ENCODE results near the gene ICAM3.
A peak's percentile ranks its signal among the peaks of the same experiment; 100 is the strongest.
"Not testable (repeated sequence)": the region's sequence is repeated elsewhere in the genome, so short reads cannot be mapped to it uniquely, and the experiment has no call there.

ICAM3 gene

DNA sequence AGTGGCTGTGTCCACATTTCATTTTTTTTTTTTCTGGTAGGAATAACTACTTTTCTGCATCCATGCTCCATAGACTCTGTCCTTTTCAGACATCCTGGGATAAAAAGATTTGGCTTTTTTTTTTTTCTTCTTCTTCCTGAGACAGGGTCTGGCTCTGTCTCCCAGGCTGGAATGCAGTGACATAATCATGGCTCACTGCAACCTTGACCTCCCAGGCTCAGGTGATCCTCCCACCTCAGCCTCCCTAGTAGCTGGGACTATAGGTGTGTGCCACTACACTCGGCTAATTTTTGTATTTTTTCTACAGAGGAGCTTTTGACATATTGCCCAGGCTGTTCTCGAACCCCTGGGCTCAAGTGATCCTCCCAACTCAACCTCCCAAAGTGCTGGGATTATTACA lies 4.1 kb upstream of the ICAM3 start:
- no peak for DNase-seq

DNA sequence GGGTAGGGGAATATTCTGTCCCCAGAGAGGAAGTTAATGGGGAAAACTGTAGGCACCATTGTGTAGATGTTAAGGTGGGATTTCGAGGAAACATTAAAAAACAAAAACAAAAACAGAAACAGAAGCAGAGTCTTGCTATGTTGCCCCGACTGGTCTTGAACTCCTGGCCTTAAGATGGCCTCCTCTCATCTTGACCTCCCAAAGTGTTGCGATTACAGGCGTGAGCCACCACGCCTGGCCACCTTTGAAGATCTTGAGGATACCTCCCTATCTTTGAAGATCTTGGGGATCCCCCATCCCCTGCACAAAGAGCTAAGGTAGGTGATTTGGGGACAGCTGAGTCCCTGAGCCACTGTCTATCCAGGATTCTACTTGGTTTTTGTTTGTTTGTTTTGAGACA lies 553 bp upstream of the ICAM3 start:
- DNase-seq = no peak

- no peak for DNase-seq
Measured at GRCh38 chr19:10338940-10339339, 484 bp downstream of the ICAM3 start.

DNA sequence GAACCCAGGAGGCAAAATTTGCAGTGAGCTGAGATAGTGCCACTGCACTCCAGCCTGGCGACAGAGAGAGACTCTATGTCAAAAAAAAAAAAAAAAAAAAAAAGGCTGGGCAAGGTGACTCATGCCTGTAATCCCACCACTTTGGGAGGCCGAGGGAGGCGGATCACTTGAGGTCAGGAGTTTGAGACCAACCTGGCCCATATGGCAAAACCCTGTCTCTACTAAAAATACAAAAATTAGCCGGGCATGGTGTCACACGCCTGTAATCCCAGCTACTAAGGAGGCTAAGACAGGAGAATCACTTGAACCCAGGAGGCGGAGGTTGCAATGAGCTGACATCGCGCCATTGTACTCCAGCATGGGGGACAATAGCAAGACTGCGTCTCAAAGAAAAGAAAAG lies 2.7 kb downstream of the ICAM3 start:
- not testable (repeated sequence) for DNase-seq

GRCh38 chr19:10335352-10335985 lies 4.0 kb downstream of the ICAM3 start:
- no peak for DNase-seq

GRCh38 chr19:10334588-10335351 lies 4.7 kb downstream of the ICAM3 start:
- DNase-seq = peak; percentile 49

GRCh38 chr19:10333758-10334587 lies 5.5 kb downstream of the ICAM3 start:
- DNase-seq = no peak

- DNase-seq = peak; percentile 97
Measured at GRCh38 chr19:10332965-10333757, 6.3 kb downstream of the ICAM3 start, which contains the start of gene RAVER1. TSS of gene RAVER1 (minus strand) at chr19:10333529. CDS start at chr19:10333507, 22 bp downstream.

GRCh38 chr19:10332158-10332964 lies 7.1 kb downstream of the ICAM3 start:
- no peak for DNase-seq

DNA sequence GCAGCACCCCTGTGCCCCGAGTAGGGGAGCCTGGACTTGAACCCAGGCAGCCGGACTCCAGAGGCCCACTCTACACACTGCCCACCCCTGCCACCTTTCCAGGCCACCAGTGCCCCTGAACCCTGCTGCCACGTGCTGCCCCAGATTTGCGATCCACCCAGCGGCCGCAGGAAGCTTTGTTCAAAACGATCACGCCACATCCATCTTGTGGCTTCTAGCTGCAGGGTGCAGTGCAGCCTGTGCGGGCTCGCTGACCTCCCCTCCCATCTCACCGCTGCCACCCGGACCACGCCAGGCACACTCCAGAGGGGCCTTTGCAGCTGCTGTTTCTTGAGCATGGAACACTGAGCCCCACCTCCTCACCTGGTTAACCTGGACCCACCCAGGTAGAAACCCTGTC lies 9.9 kb downstream of the ICAM3 start:
- no peak for DNase-seq

DNA sequence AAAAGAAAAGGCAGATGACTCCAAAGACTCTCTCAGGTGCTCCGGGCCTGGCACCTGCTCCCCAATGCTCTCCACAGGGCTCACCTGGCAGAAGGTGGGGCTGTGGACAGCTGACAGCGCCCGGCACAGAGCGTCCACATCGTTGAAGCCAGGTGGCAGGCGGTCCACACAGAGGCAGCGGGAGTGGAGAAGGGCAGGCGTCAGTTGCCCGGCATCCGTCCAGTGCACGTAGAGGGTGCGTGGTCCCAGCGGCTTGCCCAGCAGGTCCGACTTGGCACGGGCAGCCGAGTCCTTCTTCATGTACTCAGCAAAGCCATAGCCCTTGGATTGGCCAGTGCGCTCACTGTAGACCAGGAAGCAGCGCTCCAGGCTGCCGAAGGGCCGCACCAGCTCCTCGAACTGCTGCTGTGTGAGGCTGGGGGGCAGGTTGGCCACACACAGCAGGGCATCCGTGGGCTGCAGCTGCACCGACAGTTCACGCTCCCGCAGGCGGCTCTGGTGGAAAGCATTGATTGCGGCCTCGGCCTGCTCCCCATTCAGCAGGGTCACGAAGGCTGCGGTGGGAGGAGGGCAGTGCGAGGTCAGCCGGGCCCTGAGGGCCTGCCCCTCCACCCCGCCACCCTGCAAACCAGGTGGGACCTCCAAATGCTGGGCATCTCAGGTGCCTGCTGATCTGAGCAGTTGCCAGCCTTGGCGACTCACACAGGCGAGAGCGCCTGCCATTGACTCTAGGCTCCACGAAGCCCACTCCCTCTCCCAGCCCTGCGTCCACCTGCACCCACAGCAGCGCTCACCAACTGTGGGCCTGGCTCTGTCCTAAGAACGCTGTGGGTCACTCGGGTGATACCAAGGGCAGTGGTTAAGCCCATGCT lies 10.6 kb downstream of the ICAM3 start:
- DNase-seq = no peak

DNA sequence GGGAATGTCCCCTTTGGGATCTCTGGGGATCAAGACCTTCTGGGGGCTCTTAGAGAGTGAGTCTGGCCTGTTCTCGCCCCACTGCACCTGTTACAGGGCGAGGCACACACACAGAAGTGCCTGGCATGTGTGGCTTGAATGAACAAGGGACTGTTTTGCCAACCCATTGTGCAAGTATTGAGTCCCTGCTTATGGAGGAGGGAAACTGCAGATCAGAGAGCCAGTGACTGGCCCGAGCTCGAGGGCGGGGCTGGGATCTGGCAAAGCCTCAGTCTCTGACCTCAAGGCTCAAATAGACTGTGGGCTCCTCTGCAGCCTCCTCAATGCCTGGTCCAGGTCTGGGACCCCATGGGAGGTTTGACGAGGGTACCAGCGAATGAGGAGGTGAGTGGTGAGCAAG lies 11.6 kb downstream of the ICAM3 start:
- DNase-seq = no peak

GRCh38 chr19:10325732-10326131 lies 13.7 kb downstream of the ICAM3 start:
- DNase-seq = no peak

DNA sequence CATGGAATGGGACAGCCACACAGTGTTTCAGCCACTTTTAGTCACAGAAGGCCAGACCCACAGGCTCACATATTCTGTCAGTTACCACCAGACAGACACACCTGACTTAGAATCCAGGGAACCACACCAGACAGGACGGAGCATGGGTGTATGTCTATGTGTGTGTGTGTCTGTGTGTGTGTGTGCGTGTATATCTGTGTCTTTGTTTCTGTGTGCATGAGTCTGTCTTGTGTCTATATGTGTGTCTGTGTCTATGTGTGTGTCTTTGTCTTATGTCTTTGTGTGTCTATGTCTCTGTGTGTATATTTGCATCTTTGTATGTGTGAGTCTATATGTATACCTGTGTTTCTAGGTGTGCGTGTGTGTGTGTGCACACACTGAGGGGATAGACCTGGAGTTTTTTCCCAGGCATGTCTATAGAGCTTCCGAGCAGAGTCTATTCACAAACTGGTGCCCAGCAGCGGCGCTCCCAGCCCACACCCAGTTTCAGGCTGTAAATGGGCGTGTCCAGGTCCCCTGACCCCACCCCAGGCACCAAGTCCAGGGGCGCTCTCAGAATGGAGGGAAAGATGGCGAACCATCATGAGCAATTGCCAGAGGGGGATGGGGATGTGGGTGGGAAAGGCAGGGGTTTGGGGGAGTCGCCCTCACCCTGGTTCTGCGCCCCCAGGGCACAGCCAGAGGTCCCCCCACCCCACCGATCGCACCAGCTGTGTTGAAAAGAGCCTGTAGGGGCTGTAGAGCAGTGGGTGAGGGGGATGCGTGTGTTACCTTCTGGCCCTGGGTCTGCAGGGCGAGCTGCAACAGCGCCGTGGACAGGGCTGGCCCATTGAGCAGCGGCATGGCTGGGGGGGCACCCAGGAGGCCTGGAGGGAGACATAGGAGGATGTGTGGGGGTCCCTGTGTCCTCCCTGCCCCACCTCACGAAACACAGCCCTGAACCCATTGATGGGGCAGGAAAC lies 17.3 kb downstream of the ICAM3 start:
- no peak for DNase-seq

DNA sequence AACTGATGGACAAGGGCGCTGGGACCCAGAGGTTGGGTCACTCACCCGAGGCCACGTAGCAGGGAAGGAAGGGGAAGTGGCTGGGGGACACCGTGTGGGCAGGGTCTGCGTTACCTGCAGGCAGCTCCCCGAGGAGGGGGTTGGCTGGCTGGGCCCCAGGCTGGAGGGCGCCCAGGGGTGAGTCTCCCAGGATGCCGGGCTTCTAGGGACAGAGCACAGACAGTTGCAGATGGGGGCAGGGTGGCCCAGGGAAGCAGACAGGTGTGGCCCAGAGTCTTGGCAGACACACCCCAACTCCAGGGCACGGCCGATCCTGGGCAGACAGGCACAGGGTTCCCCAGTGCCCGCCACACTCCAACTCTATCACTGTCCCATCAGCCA lies 18.0 kb downstream of the ICAM3 start:
- no peak for DNase-seq

DNA sequence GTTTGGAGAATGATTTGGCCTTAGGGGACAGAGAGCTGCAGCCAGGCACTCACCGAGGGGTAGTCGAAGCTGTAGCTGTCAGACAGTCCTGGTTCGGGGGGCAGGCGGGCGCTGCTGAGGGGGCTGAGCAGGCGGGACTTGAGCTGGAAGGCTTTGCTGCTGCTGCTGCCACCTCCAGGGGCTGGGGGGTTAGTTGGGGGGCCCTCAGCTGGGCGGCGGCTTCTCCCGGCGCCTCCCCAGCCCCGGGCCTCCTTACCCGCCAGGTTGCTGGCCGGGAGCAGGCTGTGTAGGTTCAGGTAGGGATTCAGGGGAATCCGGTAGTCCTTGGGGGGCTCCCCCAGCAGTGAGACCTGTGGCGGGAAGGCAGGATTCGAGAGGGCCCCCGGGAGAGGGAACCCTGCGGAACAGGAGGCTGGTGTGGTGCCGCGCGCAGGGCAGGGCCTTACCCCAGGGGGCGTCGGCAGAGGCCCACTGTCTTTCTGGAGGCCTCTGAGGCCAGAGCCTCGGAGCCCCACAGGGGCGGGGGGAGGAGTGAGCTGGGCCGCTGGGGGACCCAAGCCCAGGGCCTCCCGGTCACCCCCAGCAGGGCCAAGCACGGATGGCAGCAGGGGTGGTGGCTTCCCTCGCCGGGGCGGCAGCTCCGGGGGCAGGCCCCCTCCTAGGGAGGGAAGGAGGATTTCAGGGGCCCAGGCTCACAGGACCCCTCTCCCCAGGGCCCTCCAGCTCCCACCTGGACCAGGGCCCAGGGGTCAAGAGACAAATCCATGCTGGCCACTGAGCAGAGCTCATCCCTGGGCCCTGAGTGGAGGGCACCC lies 18.6 kb downstream of the ICAM3 start:
- no peak for DNase-seq

DNA sequence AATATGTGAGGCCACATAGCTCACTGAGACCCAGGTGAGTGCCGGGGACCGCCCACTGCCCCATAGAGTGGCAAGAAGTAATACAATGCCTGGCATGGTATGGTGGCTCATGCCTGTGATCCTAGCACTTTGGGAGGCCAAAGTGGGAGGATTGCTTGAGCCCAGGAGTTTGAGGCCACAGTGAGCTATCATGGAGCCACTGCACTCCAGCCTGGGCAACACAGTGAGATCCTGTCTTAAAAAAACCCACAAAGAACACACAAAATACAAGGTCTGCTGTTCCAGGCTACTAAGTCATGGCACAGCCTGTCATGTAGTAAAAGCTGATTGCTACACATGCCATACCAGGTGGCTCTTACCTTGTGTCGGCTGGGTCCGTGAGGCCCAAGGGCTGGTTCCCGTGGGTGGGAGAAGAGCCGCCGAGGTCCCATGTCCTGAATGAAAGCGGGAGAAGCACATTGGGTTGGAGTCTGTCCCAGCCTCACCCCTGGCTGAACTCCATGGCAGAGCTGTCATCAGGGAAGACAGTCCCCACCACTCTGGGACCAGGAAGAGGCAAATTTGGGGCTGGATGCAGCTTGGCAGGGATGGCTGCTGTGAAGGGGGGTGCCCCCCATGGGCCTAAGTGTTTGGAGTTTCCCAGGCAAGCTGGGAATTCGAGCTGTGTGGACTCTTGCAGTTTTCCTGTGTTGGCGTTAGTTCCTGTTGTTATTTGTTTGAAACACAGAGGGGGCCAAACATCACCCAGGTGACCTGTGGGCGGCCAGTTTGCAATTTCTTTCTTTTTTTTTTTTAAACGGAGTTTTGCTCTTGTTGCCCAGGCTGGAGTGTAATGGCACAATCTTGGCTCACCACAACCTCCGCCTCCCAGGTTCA lies 20.4 kb downstream of the ICAM3 start:
- DNase-seq = no peak

Data from hematopoietic multipotent progenitor cell treated with erythropoietin and hydrocortisone succinate and interleukin-3 and kit ligand, for 8 days (in vitro differentiated cells).